ENCODE measurements around the gene USP17L11. TPM values are rescaled to one million over a fixed set of nuclear protein-coding genes. Genes with fewer than 3 reads are reported as not detected.
"Not testable (repeated sequence)": the region's sequence is repeated elsewhere in the genome, so short reads cannot be mapped to it uniquely, and the experiment has no call there.

The USP17L11 gene
- not detected in 2 replicates for total RNA-seq (2014; rRNA removed; shearing (Covaris generic); ENCODE audit: low replicate concordance)

DNA sequence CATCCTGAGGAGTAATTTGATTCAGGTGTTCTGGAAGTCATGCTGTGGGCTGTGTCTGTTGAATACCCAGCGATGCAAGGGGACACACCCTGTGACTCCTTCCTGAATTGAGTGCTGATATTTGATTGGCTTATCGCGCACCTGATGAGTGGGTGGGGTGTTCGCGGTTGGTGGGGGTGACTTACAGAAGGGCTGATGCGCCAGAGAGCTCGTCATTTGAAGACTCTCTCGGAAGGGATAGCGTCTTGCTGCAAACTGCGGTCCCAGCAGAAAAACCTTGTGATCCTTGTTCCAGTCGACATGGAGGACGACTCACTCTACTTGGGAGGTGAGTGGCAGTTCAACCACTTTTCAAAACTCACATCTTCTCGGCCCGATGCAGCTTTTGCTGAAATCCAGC lies at the start of gene USP17L11:
USP17L11 (plus strand) TSS at position 301 of the 400 bp plus-strand sequence; CDS start at position 301, 0 bp downstream.
- H3K9me3 ChIP-seq, DNase-seq, H3K4me3 ChIP-seq, H3K36me3 ChIP-seq, H3K27me3 ChIP-seq: not testable (repeated sequence)

- not testable (repeated sequence) for H3K9me3 ChIP-seq, H3K4me3 ChIP-seq, DNase-seq, H3K36me3 ChIP-seq, H3K27me3 ChIP-seq
Measured at GRCh38 chr4:9165990-9166389, 49.2 kb upstream of the USP17L11 start.

DNA sequence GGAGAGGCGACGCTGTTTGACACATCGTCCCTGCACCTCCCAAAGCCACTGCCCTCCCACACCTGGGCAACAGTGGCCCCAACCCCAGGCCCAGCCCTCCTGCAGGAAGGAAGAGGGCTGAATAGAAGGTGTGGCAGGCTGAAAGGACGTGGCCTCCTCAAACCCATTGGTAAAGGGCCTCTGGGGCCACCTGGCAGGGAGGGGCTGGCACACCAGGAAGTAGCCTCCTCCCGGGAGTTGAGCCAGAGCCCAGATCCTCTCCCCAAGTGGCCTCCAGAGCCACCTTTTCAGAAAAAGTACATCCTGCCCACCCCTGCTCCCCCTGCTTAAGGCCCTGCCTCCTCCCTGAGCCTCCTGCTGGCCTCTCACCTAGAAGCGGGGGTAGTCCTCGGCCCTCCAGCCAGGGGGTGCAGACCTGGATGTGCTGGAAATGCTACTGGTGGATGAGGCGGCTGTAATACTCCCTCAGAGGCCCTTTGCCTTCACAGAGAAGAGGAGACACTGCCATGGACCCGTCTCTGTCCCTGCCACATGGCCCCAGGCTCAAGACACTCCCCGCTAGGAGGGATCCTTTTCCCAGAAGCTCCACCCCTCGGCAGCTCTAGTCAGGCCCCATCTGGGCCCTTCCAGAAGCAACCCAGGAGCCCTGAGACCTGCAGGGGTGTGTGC lies 45.3 kb upstream of the USP17L11 start, which contains the start of gene FAM90A26:
FAM90A26 (plus strand) TSS at position 619 of the 669 bp plus-strand sequence. CDS start 2,764 bp downstream, outside the sequence.
- not testable (repeated sequence) for H3K27me3 ChIP-seq, H3K9me3 ChIP-seq

DNA sequence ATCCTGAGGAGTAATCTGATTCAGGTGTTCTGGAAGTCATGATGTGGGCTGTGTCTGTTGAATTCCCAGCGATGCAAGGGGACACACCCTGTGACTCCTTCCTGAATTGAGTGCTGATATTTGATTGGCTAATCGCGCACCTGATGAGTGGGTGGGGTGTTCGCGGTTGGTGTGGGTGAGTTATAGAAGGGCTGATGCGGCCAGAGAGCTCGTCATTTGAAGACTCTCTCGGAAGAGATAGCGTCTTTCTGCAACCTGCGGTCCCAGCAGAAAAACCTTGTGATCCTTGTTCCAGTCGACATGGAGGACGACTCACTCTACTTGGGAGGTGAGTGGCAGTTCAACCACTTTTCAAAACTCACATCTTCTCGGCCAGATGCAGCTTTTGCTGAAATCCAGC lies 4.8 kb upstream of the USP17L11 start, which contains the start of gene USP17L10:
USP17L10 (plus strand) TSS at position 301 of the 400 bp plus-strand sequence; CDS start at position 301, 0 bp downstream.
- not testable (repeated sequence) for DNase-seq, H3K9me3 ChIP-seq, H3K36me3 ChIP-seq, H3K4me3 ChIP-seq, H3K27me3 ChIP-seq

More for the DNA sequence above, 45.3 kb upstream of the USP17L11 start, which contains the start of gene FAM90A26:
- not testable (repeated sequence) for H3K4me3 ChIP-seq, H3K36me3 ChIP-seq
- peak; percentile 53 for DNase-seq

GRCh38 chr4:9214701-9215100 lies 504 bp upstream of the USP17L11 start:
- not testable (repeated sequence) for H3K27me3 ChIP-seq, H3K4me3 ChIP-seq, H3K9me3 ChIP-seq, H3K36me3 ChIP-seq, DNase-seq

DNA sequence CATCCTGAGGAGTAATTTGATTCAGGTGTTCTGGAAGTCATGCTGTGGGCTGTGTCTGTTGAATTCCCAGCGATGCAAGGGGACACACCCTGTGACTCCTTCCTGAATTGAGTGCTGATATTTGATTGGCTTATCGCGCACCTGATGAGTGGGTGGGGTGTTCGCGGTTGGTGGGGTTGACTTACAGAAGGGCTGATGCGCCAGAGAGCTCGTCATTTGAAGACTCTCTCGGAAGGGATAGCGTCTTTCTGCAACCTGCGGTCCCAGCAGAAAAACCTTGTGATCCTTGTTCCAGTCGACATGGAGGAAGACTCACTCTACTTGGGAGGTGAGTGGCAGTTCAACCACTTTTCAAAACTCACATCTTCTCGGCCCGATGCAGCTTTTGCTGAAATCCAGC lies 4.6 kb downstream of the USP17L11 start, which contains the start of gene USP17L12:
USP17L12 (plus strand) TSS at position 301 of the 400 bp plus-strand sequence; CDS start at position 301, 0 bp downstream.
- H3K27me3 ChIP-seq, H3K9me3 ChIP-seq, H3K36me3 ChIP-seq, DNase-seq, H3K4me3 ChIP-seq: not testable (repeated sequence)

GRCh38 chr4:9224596-9224995 lies 9.4 kb downstream of the USP17L11 start, which contains the start of gene USP17L13:
USP17L13 (plus strand) TSS chr4:9224896; CDS start chr4:9224896, 0 bp downstream.
- not testable (repeated sequence) for H3K9me3 ChIP-seq, DNase-seq, H3K27me3 ChIP-seq, H3K36me3 ChIP-seq, H3K4me3 ChIP-seq

- DNase-seq, H3K4me3 ChIP-seq, H3K36me3 ChIP-seq, H3K27me3 ChIP-seq, H3K9me3 ChIP-seq: not testable (repeated sequence)
Measured at GRCh38 chr4:9230249-9230648, 15.0 kb downstream of the USP17L11 start.

DNA sequence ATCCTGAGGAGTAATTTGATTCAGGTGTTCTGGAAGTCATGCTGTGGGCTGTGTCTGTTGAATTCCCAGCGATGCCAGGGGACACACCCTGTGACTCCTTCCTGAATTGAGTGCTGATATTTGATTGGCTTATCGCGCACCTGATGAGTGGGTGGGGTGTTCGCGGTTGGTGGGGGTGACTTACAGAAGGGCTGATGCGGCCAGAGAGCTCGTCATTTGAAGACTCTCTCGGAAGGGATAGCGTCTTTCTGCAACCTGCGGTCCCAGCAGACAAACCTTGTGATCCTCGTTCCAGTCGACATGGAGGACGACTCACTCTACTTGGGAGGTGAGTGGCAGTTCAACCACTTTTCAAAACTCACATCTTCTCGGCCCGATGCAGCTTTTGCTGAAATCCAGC lies 18.9 kb downstream of the USP17L11 start, which contains the start of gene USP17L15:
USP17L15 (plus strand) TSS at position 301 of the 400 bp plus-strand sequence; CDS start at position 301, 0 bp downstream.
- not testable (repeated sequence) for H3K36me3 ChIP-seq, H3K9me3 ChIP-seq, DNase-seq, H3K27me3 ChIP-seq, H3K4me3 ChIP-seq

GRCh38 chr4:9238461-9238860 lies 23.3 kb downstream of the USP17L11 start:
- H3K9me3 ChIP-seq, H3K4me3 ChIP-seq, DNase-seq, H3K36me3 ChIP-seq, H3K27me3 ChIP-seq: not testable (repeated sequence)

- not testable (repeated sequence) for H3K36me3 ChIP-seq, H3K4me3 ChIP-seq, H3K9me3 ChIP-seq, H3K27me3 ChIP-seq, DNase-seq
Measured at GRCh38 chr4:9243579-9243978, 28.4 kb downstream of the USP17L11 start, which contains the start of gene USP17L17. USP17L17 (plus strand) TSS chr4:9243879; CDS start chr4:9243879, 0 bp downstream.

- H3K4me3 ChIP-seq, H3K9me3 ChIP-seq, H3K36me3 ChIP-seq, DNase-seq, H3K27me3 ChIP-seq: not testable (repeated sequence)
Measured at GRCh38 chr4:9247953-9248680, 32.9 kb downstream of the USP17L11 start, which contains the start of gene USP17L18. USP17L18 (plus strand) TSS chr4:9248630; CDS start chr4:9248630, 0 bp downstream.

DNA sequence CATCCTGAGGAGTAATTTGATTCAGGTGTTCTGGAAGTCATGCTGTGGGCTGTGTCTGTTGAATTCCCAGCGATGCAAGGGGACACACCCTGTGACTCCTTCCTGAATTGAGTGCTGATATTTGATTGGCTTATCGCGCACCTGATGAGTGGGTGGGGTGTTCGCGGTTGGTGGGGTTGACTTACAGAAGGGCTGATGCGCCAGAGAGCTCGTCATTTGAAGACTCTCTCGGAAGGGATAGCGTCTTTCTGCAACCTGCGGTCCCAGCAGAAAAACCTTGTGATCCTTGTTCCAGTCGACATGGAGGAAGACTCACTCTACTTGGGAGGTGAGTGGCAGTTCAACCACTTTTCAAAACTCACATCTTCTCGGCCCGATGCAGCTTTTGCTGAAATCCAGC lies 37.9 kb downstream of the USP17L11 start, which contains the start of gene USP17L19:
USP17L19 (plus strand) TSS at position 301 of the 400 bp plus-strand sequence; CDS start at position 301, 0 bp downstream.
- H3K36me3 ChIP-seq, H3K27me3 ChIP-seq, H3K4me3 ChIP-seq, DNase-seq, H3K9me3 ChIP-seq: not testable (repeated sequence)

GRCh38 chr4:9257824-9258223 lies 42.6 kb downstream of the USP17L11 start, which contains the start of gene USP17L20:
USP17L20 (plus strand) TSS chr4:9258124; CDS start chr4:9258124, 0 bp downstream.
- not testable (repeated sequence) for H3K9me3 ChIP-seq, DNase-seq, H3K36me3 ChIP-seq, H3K27me3 ChIP-seq, H3K4me3 ChIP-seq

GRCh38 chr4:9262572-9262971 lies 47.4 kb downstream of the USP17L11 start, which contains the start of gene USP17L21:
USP17L21 (plus strand) TSS chr4:9262872; CDS start chr4:9262872, 0 bp downstream.
- not testable (repeated sequence) for H3K4me3 ChIP-seq, H3K36me3 ChIP-seq, H3K9me3 ChIP-seq, H3K27me3 ChIP-seq, DNase-seq

Data from MG63 (cell line).